ENCODE results near the gene ITPK1.

DNA sequence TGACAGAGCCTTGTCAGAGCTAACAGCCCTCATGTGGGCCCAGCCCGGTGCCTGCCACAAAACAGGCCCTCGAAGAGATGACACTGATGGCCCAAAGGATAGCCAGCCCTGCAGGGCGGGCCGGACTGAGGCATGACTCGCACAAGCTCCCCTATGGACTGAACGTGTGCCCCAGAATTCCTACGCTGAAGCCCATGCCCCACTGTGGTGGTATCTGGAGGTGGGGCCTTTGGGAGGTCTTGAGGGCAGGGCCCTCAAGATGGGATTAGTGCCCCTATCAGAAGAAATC lies 154.2 kb downstream of the ITPK1 start:
- TF ChIP-seq, protein P1, sequence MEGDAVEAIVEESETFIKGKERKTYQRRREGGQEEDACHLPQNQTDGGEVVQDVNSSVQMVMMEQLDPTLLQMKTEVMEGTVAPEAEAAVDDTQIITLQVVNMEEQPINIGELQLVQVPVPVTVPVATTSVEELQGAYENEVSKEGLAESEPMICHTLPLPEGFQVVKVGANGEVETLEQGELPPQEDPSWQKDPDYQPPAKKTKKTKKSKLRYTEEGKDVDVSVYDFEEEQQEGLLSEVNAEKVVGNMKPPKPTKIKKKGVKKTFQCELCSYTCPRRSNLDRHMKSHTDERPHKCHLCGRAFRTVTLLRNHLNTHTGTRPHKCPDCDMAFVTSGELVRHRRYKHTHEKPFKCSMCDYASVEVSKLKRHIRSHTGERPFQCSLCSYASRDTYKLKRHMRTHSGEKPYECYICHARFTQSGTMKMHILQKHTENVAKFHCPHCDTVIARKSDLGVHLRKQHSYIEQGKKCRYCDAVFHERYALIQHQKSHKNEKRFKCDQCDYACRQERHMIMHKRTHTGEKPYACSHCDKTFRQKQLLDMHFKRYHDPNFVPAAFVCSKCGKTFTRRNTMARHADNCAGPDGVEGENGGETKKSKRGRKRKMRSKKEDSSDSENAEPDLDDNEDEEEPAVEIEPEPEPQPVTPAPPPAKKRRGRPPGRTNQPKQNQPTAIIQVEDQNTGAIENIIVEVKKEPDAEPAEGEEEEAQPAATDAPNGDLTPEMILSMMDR (IDR thresholded peaks at IDR 0.05; ENCODE audit: low read depth, low read length): no peak
- TF ChIP-seq EZH2phosphoT487 (IDR thresholded peaks at IDR 0.05; ENCODE audit: low read depth): no peak
